ENCODE results near the gene MID1IP1. TPM values are rescaled to one million over a fixed set of nuclear protein-coding genes. Genes with fewer than 3 reads are reported as not detected.

Gene MID1IP1
- total and polyA plus RNA-seq, 2 of the 13 experiments (the other 11 are each of a cell fraction or from before 2014, with no cell fraction given), result 35.7 to 36.1 TPM

- TF ChIP-seq TP53 (CRISPR knock-in tag; conservative IDR thresholded peaks at IDR 0.05), result no peak
- no peak for TF ChIP-seq SAFB2 (CRISPR knock-in tag; IDR thresholded peaks at IDR 0.05; ENCODE audit: borderline replicate concordance, low read depth)
- TF ChIP-seq CBFB (CRISPR knock-in tag; IDR thresholded peaks at IDR 0.05), result no peak
- no peak for TF ChIP-seq ZNF572 (CRISPR knock-in tag; IDR thresholded peaks at IDR 0.05)
- no peak for TF ChIP-seq NCOA2 (CRISPR knock-in tag; IDR thresholded peaks at IDR 0.05)
Measured at GRCh38 chrX:38848671-38849455, 47.6 kb downstream of the MID1IP1 start (continued).

- Histone ChIP-seq H3K9me3 (ENCODE audit: low read length) (no peaks in the 10 kb centered on the region), H3K4me2 (ENCODE audit: low read depth, low read length) (no peak overlapping the region), H3K27me3 (ENCODE audit: control insufficient read depth in 1 of 2, insufficient read depth in 2 of 2, low read length in 2 of 2) (no peaks in the 10 kb centered on the region), H3K4me3 (replicated peaks in 1 of 3; ENCODE audit: insufficient read depth in 1 of 3, low read depth in 2 of 3, low read length in 3 of 3) (no peak overlapping the region), H3K79me2 (ENCODE audit: insufficient read depth, low read length) (no peaks in the 10 kb centered on the region), H3K9ac (ENCODE audit: insufficient read depth, low read depth, low read length) (no peak overlapping the region), H3K27ac (ENCODE audit: extremely low read length, insufficient read depth, low read length) (no peak overlapping the region), H2AFZ (ENCODE audit: low read length) (no peak overlapping the region), H3K4me1 (ENCODE audit: insufficient read depth, low read length) (peaks cover 18% of the 10 kb centered on the region), H3K36me3 (replicated peaks in 1 of 2; ENCODE audit: control insufficient read depth in 1 of 2, insufficient read depth in 2 of 2, low read length in 2 of 2) (no peaks in the 10 kb centered on the region), H4K20me1 (ENCODE audit: insufficient read depth, low read length) (no peaks in the 10 kb centered on the region)
- DNase-seq (ENCODE audit: low spot score) (no peak), ATAC-seq (no peak), FAIRE-seq (no peak)
- intact Hi-C loops (cut with micrococcal nuclease; ENCODE audit: unreplicated experiment), result no loop called here
- BruUV-seq (replicated peaks), result no TSS peak
- POLR2A ChIA-PET, result no interaction called here
- CTCF ChIA-PET (ENCODE audit: low intra/inter-chr PET ratio, low total read pairs), result no interaction called here
- in situ Hi-C loops (cut with HindIII; ENCODE audit: extremely low pct_ligation_motif_present, low pct_unique_long_range_greater_than_20kb), result no loop called here
- WGBS (ENCODE audit: low lambda C conversion rate), result 48% methylated on average over 6 of the region's 6 CpGs
- TF ChIP-seq ZNF451 (CRISPR knock-in tag; IDR thresholded peaks at IDR 0.05) (no peak), ZNF737 (CRISPR knock-in tag; IDR thresholded peaks at IDR 0.05; ENCODE audit: borderline replicate concordance) (no peak), TOPORS (CRISPR knock-in tag; IDR thresholded peaks at IDR 0.05) (no peak), ZUFSP (CRISPR knock-in tag; IDR thresholded peaks at IDR 0.05; ENCODE audit: borderline replicate concordance) (no peak), TBX2 (CRISPR knock-in tag; IDR thresholded peaks at IDR 0.05; ENCODE audit: borderline replicate concordance) (no peak), NFAT5 (CRISPR knock-in tag; IDR thresholded peaks at IDR 0.05) (no peak), ZNF564 (CRISPR knock-in tag; IDR thresholded peaks at IDR 0.05) (no peak), TRIM24 (CRISPR knock-in tag; IDR thresholded peaks at IDR 0.05) (no peak), ZBTB7B (CRISPR knock-in tag; IDR thresholded peaks at IDR 0.05) (no peak), MEIS1 (CRISPR knock-in tag; IDR thresholded peaks at IDR 0.05; ENCODE audit: borderline replicate concordance) (no peak), WIZ (CRISPR knock-in tag; IDR thresholded peaks at IDR 0.05) (no peak)
Measured at GRCh38 chrX:38850807-38851544, 49.7 kb downstream of the MID1IP1 start.
